ENCODE data around the gene SNX12.

SNX12 gene

GRCh38 chrX:71095555-71095980 is 27.4 kb upstream of the SNX12 start, which contains the start of gene FOXO4:
TSS of gene FOXO4 (plus strand) at chrX:71095851. CDS start at chrX:71096529, 678 bp downstream.
- H3K27me3 ChIP-seq (ENCODE audit: insufficient read depth, poor library complexity, severe bottlenecking), result no peaks in the 10 kb centered on the region
- TF ChIP-seq SPI1 (IDR thresholded peaks at IDR 0.05; ENCODE audit: borderline replicate concordance, low read depth) (no peak), GABPA (IDR thresholded peaks at IDR 0.05; ENCODE audit: low read depth) (no peak), POLR2AphosphoS5 (IDR thresholded peaks at IDR 0.05; ENCODE audit: low read depth) (no peak), REST (IDR thresholded peaks at IDR 0.05; ENCODE audit: insufficient replicate concordance, low read depth) (no peak)
- TF ChIP-seq, protein P1, sequence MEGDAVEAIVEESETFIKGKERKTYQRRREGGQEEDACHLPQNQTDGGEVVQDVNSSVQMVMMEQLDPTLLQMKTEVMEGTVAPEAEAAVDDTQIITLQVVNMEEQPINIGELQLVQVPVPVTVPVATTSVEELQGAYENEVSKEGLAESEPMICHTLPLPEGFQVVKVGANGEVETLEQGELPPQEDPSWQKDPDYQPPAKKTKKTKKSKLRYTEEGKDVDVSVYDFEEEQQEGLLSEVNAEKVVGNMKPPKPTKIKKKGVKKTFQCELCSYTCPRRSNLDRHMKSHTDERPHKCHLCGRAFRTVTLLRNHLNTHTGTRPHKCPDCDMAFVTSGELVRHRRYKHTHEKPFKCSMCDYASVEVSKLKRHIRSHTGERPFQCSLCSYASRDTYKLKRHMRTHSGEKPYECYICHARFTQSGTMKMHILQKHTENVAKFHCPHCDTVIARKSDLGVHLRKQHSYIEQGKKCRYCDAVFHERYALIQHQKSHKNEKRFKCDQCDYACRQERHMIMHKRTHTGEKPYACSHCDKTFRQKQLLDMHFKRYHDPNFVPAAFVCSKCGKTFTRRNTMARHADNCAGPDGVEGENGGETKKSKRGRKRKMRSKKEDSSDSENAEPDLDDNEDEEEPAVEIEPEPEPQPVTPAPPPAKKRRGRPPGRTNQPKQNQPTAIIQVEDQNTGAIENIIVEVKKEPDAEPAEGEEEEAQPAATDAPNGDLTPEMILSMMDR (IDR thresholded peaks at IDR 0.05; ENCODE audit: insufficient read depth, low read length), result no peak
- DNase-seq (ENCODE audit: low read depth in 1 of 2, low spot score in 1 of 2), result peak in 1 of 2 experiments; percentile 89
- peak within 1 kb of the TSS; percentile 43 for H3K27ac ChIP-seq (replicated peaks)
- peak within 1 kb of the TSS; percentile 62 for H3K4me3 ChIP-seq (replicated peaks; ENCODE audit: insufficient read depth, low read length)

DNA sequence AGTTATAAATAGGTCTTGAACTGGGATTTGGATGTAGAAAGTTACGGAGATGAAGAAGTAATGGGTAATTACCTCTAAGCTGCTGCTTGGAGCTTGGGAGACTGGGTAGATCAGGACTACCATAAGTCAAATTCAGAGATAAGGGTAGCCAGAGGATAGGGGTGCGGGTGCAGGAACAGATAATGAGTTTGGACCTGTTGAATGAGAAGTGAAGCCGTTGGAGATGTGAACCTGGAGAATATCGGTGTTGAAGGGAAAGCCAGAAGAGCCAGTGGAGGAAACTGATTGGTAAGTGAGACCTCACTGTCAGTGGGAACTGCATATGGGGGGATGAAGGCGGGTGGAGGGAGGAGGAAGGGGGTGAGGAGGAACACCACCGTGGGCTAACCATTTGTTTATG is 26.9 kb upstream of the SNX12 start:
- Histone ChIP-seq H3K4me3 (replicated peaks; ENCODE audit: insufficient read depth, low read length) (peak overlapping the region; percentile 62), H3K27me3 (ENCODE audit: insufficient read depth, poor library complexity, severe bottlenecking) (no peaks in the 10 kb centered on the region), H3K27ac (replicated peaks) (no peak overlapping the region; the same call in 1 of the 2 replicates)
- no peak for DNase-seq (ENCODE audit: low read depth in 1 of 2, low spot score in 1 of 2)
- TF ChIP-seq GABPA (IDR thresholded peaks at IDR 0.05; ENCODE audit: low read depth), result no peak
- no peak for TF ChIP-seq SPI1 (IDR thresholded peaks at IDR 0.05; ENCODE audit: borderline replicate concordance, low read depth)
- TF ChIP-seq POLR2AphosphoS5 (IDR thresholded peaks at IDR 0.05; ENCODE audit: low read depth), result no peak
- TF ChIP-seq REST (IDR thresholded peaks at IDR 0.05; ENCODE audit: insufficient replicate concordance, low read depth), result no peak
- TF ChIP-seq, protein P1 (IDR thresholded peaks at IDR 0.05; ENCODE audit: insufficient read depth, low read length), result no peak

GRCh38 chrX:71091263-71091662 is 23.1 kb upstream of the SNX12 start:
- DNase-seq (ENCODE audit: low read depth in 1 of 2, low spot score in 1 of 2), result no peak
- no peak overlapping the region for H3K4me3 ChIP-seq (replicated peaks; ENCODE audit: insufficient read depth, low read length)
- H3K27ac ChIP-seq (replicated peaks), result no peak overlapping the region
- no peak for TF ChIP-seq GABPA (IDR thresholded peaks at IDR 0.05; ENCODE audit: low read depth)
- no peaks in the 10 kb centered on the region for H3K27me3 ChIP-seq (ENCODE audit: insufficient read depth, poor library complexity, severe bottlenecking)

GRCh38 chrX:71085900-71086299 is 17.8 kb upstream of the SNX12 start:
- DNase-seq (ENCODE audit: low read depth in 1 of 2, low spot score in 1 of 2), result no peak
- H3K27me3 ChIP-seq (ENCODE audit: insufficient read depth, poor library complexity, severe bottlenecking), result no peaks in the 10 kb centered on the region
- no peak for TF ChIP-seq SPI1 (IDR thresholded peaks at IDR 0.05; ENCODE audit: borderline replicate concordance, low read depth)
- no peak overlapping the region for H3K27ac ChIP-seq (replicated peaks)
- H3K4me3 ChIP-seq (replicated peaks; ENCODE audit: insufficient read depth, low read length), result no peak overlapping the region

DNA sequence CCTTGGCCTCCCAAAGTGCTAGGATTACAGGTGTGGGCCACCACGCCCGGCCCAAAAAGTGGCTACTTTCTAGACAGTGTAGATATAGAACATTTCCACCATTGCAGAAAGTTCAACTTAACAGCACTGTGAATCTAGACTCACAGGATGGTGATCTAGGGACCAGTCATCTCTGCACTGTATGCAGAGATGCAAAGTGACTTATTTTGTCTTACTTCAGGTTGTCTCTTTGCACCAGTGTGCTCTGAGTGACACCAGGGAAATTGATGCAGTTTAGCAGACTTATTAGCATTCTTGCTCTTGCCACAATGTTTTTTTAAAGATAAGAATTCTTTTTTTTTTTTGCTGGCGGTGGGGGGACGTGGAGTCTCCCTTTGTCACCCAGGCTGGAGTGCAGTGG is 14.7 kb upstream of the SNX12 start:
- no peak for DNase-seq (ENCODE audit: low read depth in 1 of 2, low spot score in 1 of 2)
- H3K4me3 ChIP-seq (replicated peaks; ENCODE audit: insufficient read depth, low read length), result no peak overlapping the region
- no peaks in the 10 kb centered on the region for H3K27me3 ChIP-seq (ENCODE audit: insufficient read depth, poor library complexity, severe bottlenecking)
- no peak for TF ChIP-seq POLR2AphosphoS5 (IDR thresholded peaks at IDR 0.05; ENCODE audit: low read depth)
- TF ChIP-seq SPI1 (IDR thresholded peaks at IDR 0.05; ENCODE audit: borderline replicate concordance, low read depth), result no peak
- TF ChIP-seq, protein P1 (IDR thresholded peaks at IDR 0.05; ENCODE audit: insufficient read depth, low read length), result no peak
- no peak overlapping the region for H3K27ac ChIP-seq (replicated peaks)

Data from HL-60 (cell line).